T-cell (primary cell): Measurements from ENCODE around the gene UBAC2. TPM values are rescaled to one million over a fixed set of nuclear protein-coding genes. Genes with fewer than 3 reads are reported as not detected.

Source experiments
- ATAC-seq, 4 experiments: fragments of 200-7000 bp in 3 of 4; fragments of 150-1000 bp in 1 of 4; cut with Tn5 transposase; replicated peaks in 1 of 4; 1 replicate in 3 of 4; 2 replicates in 1 of 4; pipeline ENCODE4 v1.10.0; 2021; ENCODE audit warnings: moderate library complexity in 3 of 4, mild to moderate bottlenecking in 2 of 4, moderate number of reproducible peaks in 1 of 4
- CTCF ChIA-PET, 2 donors: fragments of 300-600 bp; sonication (Branson Sonifier 250); formaldehyde crosslinking; loops; one replicate each; lab custom pipeline; 2022; ENCODE audit warnings: antibody characterized with exemption in 2 of 2; lab: Charles Lee
- POLR2A ChIA-PET, 2 donors: fragments of 300-600 bp; sonication (Branson Sonifier 250); formaldehyde crosslinking; loops; one replicate each; lab custom pipeline; 2022; ENCODE audit warnings: antibody characterized with exemption in 2 of 2; lab: Charles Lee
- DNase-seq, 35 experiments: peaks; one replicate each; pipeline versions ENCODE4 v3.0.0 to v3.0.0-alpha.2; 2013 to 2023
- H3K27ac ChIP-seq: one replicate; pipeline ENCODE4 v1.5.1; 2013; ENCODE audit warnings: low read length
- H3K27me3 ChIP-seq, 2 experiments: replicated peaks in 1 of 2; 1 replicate in 1 of 2; 2 replicates in 1 of 2; pipeline versions ENCODE4 v1.6.1 to v1.7.0; 2013; ENCODE audit warnings: low read length in 1 of 2, mixed read lengths in 1 of 2; ENCODE audit not compliant: control insufficient read depth in 2 of 2, insufficient read depth in 2 of 2; ENCODE audit errors: extremely low read depth in 1 of 2
- H3K36me3 ChIP-seq, 2 donors: 1 replicate in 1 of 2; 2 replicates in 1 of 2; pipeline versions ENCODE4 v1.6.1 to v1.7.0; 2013; ENCODE audit warnings: low read length in 1 of 2; ENCODE audit not compliant: control insufficient read depth in 2 of 2, insufficient read depth in 1 of 2; ENCODE audit errors: extremely low read depth in 1 of 2
- H3K4me1 ChIP-seq, 2 experiments: 1 replicate in 1 of 2; 2 replicates in 1 of 2; pipeline versions ENCODE4 v1.6.1 to v1.7.0; 2013; ENCODE audit warnings: low read length in 2 of 2, mixed read lengths in 1 of 2; ENCODE audit not compliant: insufficient read depth in 2 of 2, control insufficient read depth in 1 of 2; ENCODE audit errors: extremely low read depth in 1 of 2
- H3K4me3 ChIP-seq, 2 donors: 1 replicate in 1 of 2; 2 replicates in 1 of 2; pipeline versions ENCODE4 v1.5.1 to v1.7.0; 2013; ENCODE audit warnings: mild to moderate bottlenecking in 2 of 2, low read length in 1 of 2, moderate library complexity in 1 of 2; ENCODE audit not compliant: control insufficient read depth in 1 of 2; ENCODE audit errors: extremely low read depth in 1 of 2
- H3K9me3 ChIP-seq: 2 replicates; pipeline ENCODE4 v1.7.0; 2013
- H3K27ac Mint-ChIP-seq, 2 donors: one replicate each; pipeline ENCODE4 v1.8.0; 2020 to 2021; ENCODE audit warnings: mild to moderate bottlenecking in 2 of 2, mixed read lengths in 2 of 2
- H3K27me3 Mint-ChIP-seq, 2 donors: one replicate each; pipeline ENCODE4 v1.8.0; 2021 to 2022; ENCODE audit warnings: mixed read lengths in 2 of 2
- H3K36me3 Mint-ChIP-seq: one replicate; pipeline ENCODE4 v1.8.0; 2021; ENCODE audit warnings: mixed read lengths
- H3K4me1 Mint-ChIP-seq, 3 donors: one replicate each; pipeline ENCODE4 v1.8.0; 2020 to 2022; ENCODE audit warnings: mixed read lengths in 3 of 3, mild to moderate bottlenecking in 1 of 3
- H3K4me3 Mint-ChIP-seq, 3 donors: one replicate each; pipeline ENCODE4 v1.8.0; 2020 to 2022; ENCODE audit warnings: mild to moderate bottlenecking in 3 of 3, mixed read lengths in 3 of 3, moderate library complexity in 3 of 3
- H3K9me3 Mint-ChIP-seq, 3 donors: one replicate each; pipeline ENCODE4 v1.8.0; 2020 to 2022; ENCODE audit warnings: mixed read lengths in 3 of 3
- WGBS: methylation state at CpG from one replicate; pipeline ENCODE4 v1.1.5; 2013; ENCODE audit warnings: missing lambda C conversion rate; ENCODE audit not compliant: insufficient coverage; 5-methylcytosine and 5-hydroxymethylcytosine counted together
- total RNA-seq, 35 experiments: library from RNA in 6 of 35; stranded (reverse) in 6 of 35; fragments of 120-200 nt in 1 of 35; gene quantifications; one replicate each; pipeline versions ENCODE4 v1.2.1 to v1.2.4 and lab custom pipeline; 2013 to 2026

UBAC2 gene
- total RNA-seq, 5 donors from 2014 or later (not counting 1 experiment from before 2014, with no cell fraction given): 83.3 to 99.3 (median 84.9) TPM

GRCh38 chr13:99340638-99341037, 140.0 kb downstream of the UBAC2 start:
- H3K4me3 Mint-ChIP-seq: peak overlapping the region; percentile 67 to 77 (median 73)
- peaks cover 18 to 55% of the 10 kb centered on the region in 2 experiments for H3K4me1 ChIP-seq
- H3K36me3 Mint-ChIP-seq: peaks cover 75% of the 10 kb centered on the region
- peaks cover 17 to 56% of the 10 kb centered on the region in 2 donors for H3K36me3 ChIP-seq
- H3K27ac ChIP-seq: peak overlapping the region; percentile 53
- H3K27me3 Mint-ChIP-seq: no peaks in the 10 kb centered on the region
- H3K27ac Mint-ChIP-seq: peak overlapping the region; percentile 93 to 99
- no peaks in the 10 kb centered on the region for H3K9me3 Mint-ChIP-seq
- H3K27me3 ChIP-seq: no peaks in the 10 kb centered on the region
- H3K9me3 ChIP-seq: no peaks in the 10 kb centered on the region
- DNase-seq: no peak
- CTCF ChIA-PET: interaction anchor here in 1 of 2 donors (1.0 to 2.7 kb wide), 4 partner anchors 12 to 96 kb away, joined by 4 to 17 read pairs (median 5); no protein-coding TSS in a partner anchor
- ATAC-seq: no peak
- H3K4me3 ChIP-seq: peak overlapping the region in 1 of 2 donors; percentile 15
- H3K4me1 Mint-ChIP-seq: peaks cover 70 to 90% (median 89%) of the 10 kb centered on the region in 3 donors
- POLR2A ChIA-PET: interaction anchor here (0.6 to 1.1 kb wide), 4 partner anchors 8 to 95 kb away, joined by 3 to 6 read pairs (median 4); no protein-coding TSS in a partner anchor

GRCh38 chr13:99341969-99342722, 141.5 kb downstream of the UBAC2 start:
- no peaks in the 10 kb centered on the region for H3K9me3 Mint-ChIP-seq
- H3K36me3 ChIP-seq: peaks cover 17 to 61% of the 10 kb centered on the region in 2 donors
- no peaks in the 10 kb centered on the region for H3K27me3 ChIP-seq
- H3K27me3 Mint-ChIP-seq: no peaks in the 10 kb centered on the region
- CTCF ChIA-PET: interaction anchor here (0.6 to 2.7 kb wide), 9 partner anchors 10 to 76 kb away, joined by 3 to 17 read pairs (median 4); no protein-coding TSS in a partner anchor
- H3K4me3 ChIP-seq: no peak overlapping the region
- peak overlapping the region in 1 of 3 donors; percentile 67 for H3K4me3 Mint-ChIP-seq
- H3K27ac ChIP-seq: no peak overlapping the region
- H3K9me3 ChIP-seq: no peaks in the 10 kb centered on the region
- H3K36me3 Mint-ChIP-seq: peaks cover 75% of the 10 kb centered on the region
- POLR2A ChIA-PET: interaction anchor here (0.6 kb wide), 2 partner anchors 55 to 70 kb away, joined by 3 to 22 read pairs; no protein-coding TSS in a partner anchor
- DNase-seq (no peak), ATAC-seq (no peak)
- peak overlapping the region; percentile 93 to 99 for H3K27ac Mint-ChIP-seq
- peaks cover 13 to 67% of the 10 kb centered on the region in 2 experiments for H3K4me1 ChIP-seq
- peaks cover 70 to 91% (median 91%) of the 10 kb centered on the region in 3 donors for H3K4me1 Mint-ChIP-seq
- WGBS: 97% methylated on average over 10 of the region's 16 CpGs

- CTCF ChIA-PET: interaction anchor here (0.5 to 1.8 kb wide), 3 partner anchors 21 to 103 kb away, joined by 3 to 6 read pairs (median 5); no protein-coding TSS in a partner anchor
These were observed 142.2 kb downstream of the UBAC2 start for GRCh38 chr13:99342723-99343315.

GRCh38 chr13:99344610-99345208, 144.1 kb downstream of the UBAC2 start:
- peak overlapping the region; percentile 99 for H3K27ac Mint-ChIP-seq
- Histone ChIP-seq H3K9me3 (no peaks in the 10 kb centered on the region), H3K27ac (no peak overlapping the region), H3K36me3 (peaks cover 22 to 75% of the 10 kb centered on the region in 2 donors), H3K4me1 (peaks cover 10 to 74% of the 10 kb centered on the region in 2 experiments), H3K27me3 (no peaks in the 10 kb centered on the region), H3K4me3 (no peak overlapping the region)
- no peaks in the 10 kb centered on the region for H3K9me3 Mint-ChIP-seq
- DNase-seq (no peak), ATAC-seq (no peak)
- peak overlapping the region in 1 of 3 donors; percentile 7 for H3K4me3 Mint-ChIP-seq
- POLR2A ChIA-PET: interaction anchor here (0.7 to 0.9 kb wide), 3 partner anchors 9 to 15 kb away, joined by 3 to 6 read pairs (median 3); no protein-coding TSS in a partner anchor
- CTCF ChIA-PET: interaction anchor here (0.6 to 1.2 kb wide), 3 partner anchors 36 to 90 kb away, joined by 3 to 4 read pairs (median 3); no protein-coding TSS in a partner anchor
- no peaks in the 10 kb centered on the region for H3K27me3 Mint-ChIP-seq
- peaks cover 77 to 95% (median 93%) of the 10 kb centered on the region in 3 donors for H3K4me1 Mint-ChIP-seq
- H3K36me3 Mint-ChIP-seq: peaks cover 88% of the 10 kb centered on the region
- WGBS: 92% methylated on average over 5 of the region's 6 CpGs

More at GRCh38 chr13:99342723-99343315, 142.2 kb downstream of the UBAC2 start:
- H3K36me3 ChIP-seq: peaks cover 17 to 64% of the 10 kb centered on the region in 2 donors
- peaks cover 13 to 74% of the 10 kb centered on the region in 2 experiments for H3K4me1 ChIP-seq
- ATAC-seq (no peak), DNase-seq (no peak)
- Mint-ChIP-seq H3K36me3 (peaks cover 78% of the 10 kb centered on the region), H3K27me3 (no peaks in the 10 kb centered on the region), H3K9me3 (no peaks in the 10 kb centered on the region), H3K4me3 (no peak overlapping the region), H3K27ac (peak overlapping the region; percentile 99), H3K4me1 (peaks cover 71 to 91% (median 91%) of the 10 kb centered on the region in 3 donors)
- H3K27me3 ChIP-seq: no peaks in the 10 kb centered on the region
- POLR2A ChIA-PET: no interaction called here
- H3K27ac ChIP-seq: no peak overlapping the region
- no peaks in the 10 kb centered on the region for H3K9me3 ChIP-seq
- WGBS: 91% methylated on average over 9 of the region's 10 CpGs
- H3K4me3 ChIP-seq: no peak overlapping the region

- H3K4me1 Mint-ChIP-seq: peaks cover 74 to 93% (median 91%) of the 10 kb centered on the region in 3 donors
- Histone ChIP-seq H3K4me3 (no peak overlapping the region), H3K27ac (no peak overlapping the region), H3K4me1 (peaks cover 5 to 76% of the 10 kb centered on the region in 2 experiments), H3K27me3 (no peaks in the 10 kb centered on the region), H3K9me3 (no peaks in the 10 kb centered on the region), H3K36me3 (peaks cover 19 to 74% of the 10 kb centered on the region in 2 donors)
- peak overlapping the region; percentile 99 for H3K27ac Mint-ChIP-seq
- H3K36me3 Mint-ChIP-seq: peaks cover 91% of the 10 kb centered on the region
- ATAC-seq: no peak
- H3K27me3 Mint-ChIP-seq: no peaks in the 10 kb centered on the region
- ChIA-PET POLR2A (interaction anchor here (0.5 to 0.9 kb wide), 4 partner anchors 10 to 115 kb away, joined by 3 to 6 read pairs (median 4); no protein-coding TSS in a partner anchor), CTCF (interaction anchor here (0.6 to 1.2 kb wide), 3 partner anchors 36 to 90 kb away, joined by 3 to 4 read pairs (median 3); no protein-coding TSS in a partner anchor)
- DNase-seq: no peak
- 100% methylated on average over 1 of the region's 5 CpGs for WGBS
- H3K4me3 Mint-ChIP-seq: no peak overlapping the region
- H3K9me3 Mint-ChIP-seq: no peaks in the 10 kb centered on the region
These were observed 144.7 kb downstream of the UBAC2 start for GRCh38 chr13:99345345-99345744.
